Skin of body (tissue), 2 donors: ENCODE measurements around the gene PDE4D. TPM values are rescaled to one million over a fixed set of nuclear protein-coding genes. Genes with fewer than 3 reads are reported as not detected.
"Not testable (repeated sequence)": the region's sequence is repeated elsewhere in the genome, so short reads cannot be mapped to it uniquely, and the experiment has no call there.

Experiments used
- DNase-seq: peaks from one replicate; lab custom pipeline; 2025; lab: John Stamatoyannopoulos, UW
- total RNA-seq: library from RNA; depleted of rRNA; stranded (reverse); fragments of >200 nt; gene quantifications from one replicate; pipeline ENCODE4 v1.2.3, GENCODE V29; 2014

Gene PDE4D
- total RNA-seq, 1 donor from 2014 or later, result 39.7 TPM

DNA sequence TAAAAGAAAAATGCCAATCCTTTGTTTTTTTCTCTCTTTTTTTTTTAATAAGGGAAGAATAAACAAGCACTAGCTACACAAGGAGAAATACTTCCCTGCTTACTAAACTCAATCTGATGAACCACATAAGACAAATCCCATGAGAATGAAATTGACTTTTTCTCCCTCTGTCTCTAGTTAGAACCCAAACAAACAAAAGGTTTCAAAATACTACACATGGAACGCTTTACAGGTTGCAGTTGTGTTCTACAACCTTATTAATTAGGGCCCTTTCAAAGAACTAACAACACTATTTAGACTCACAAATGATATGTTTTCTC, 124.5 kb downstream of the PDE4D start:
- no peak for DNase-seq

DNA sequence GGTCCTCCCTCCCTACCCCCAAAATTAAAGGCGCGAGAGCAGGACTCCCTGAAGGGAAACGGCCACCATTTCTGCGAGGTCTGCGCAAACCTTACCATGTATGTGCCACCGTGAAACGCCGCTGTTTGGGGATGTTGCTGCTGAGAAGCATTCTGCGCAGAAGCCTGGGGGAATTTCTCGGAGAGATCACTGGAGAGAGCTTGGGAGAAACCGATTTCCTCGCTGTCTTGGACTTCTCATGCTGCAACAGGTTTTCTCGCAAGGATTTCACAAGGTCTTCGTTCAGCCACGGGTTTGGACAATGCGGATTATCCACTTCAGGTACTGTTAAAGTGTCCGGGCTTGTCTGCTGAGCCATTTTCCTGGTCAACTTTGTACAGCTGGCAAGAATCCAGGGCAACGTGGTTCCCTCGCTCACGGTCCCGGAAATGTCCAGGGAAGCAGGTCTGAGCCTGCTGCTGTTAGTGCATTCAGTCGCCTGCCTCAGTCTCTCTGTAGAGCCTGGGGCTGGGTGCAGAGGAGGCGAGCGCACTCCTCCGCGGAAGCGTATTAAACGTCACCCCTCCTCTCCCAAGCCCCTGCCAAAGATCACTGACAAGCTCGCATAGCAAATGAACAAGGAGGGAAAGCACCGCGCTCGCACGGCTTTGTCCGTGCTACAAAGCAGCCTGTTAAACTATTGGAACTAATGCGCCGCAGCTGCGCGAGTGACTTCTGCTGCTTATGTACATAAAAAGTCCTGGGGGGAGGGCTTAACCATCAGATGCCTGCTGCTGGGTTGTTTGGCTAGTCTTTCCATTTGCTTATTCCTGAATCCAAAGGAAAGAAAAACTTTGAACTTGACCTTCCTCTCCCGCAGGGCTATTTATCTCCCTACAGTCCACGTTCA, 125.1 kb downstream of the PDE4D start:
- peak; percentile 81 for DNase-seq

DNA sequence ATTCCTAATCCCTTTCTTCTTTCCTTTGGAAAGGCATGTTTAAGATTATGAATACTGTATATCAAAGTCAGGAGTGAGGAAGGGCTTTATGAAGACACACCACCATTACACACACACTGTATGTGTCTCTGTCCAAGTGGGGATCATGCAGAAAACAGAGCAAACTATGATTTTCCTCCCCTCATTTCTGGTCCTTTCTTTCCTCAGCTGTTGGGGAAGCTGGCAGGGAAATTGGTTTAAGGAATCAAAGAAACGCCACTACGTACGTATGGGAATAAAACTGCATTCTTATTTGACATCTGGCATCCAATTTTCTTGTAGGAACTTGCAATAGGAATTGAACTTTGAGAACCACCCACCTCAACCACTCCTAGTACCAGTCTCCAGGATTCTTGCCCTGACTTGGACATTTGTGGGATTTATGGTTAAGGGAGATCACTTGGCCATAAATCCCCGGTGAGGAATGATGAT, 125.8 kb downstream of the PDE4D start:
- DNase-seq, result no peak

DNA sequence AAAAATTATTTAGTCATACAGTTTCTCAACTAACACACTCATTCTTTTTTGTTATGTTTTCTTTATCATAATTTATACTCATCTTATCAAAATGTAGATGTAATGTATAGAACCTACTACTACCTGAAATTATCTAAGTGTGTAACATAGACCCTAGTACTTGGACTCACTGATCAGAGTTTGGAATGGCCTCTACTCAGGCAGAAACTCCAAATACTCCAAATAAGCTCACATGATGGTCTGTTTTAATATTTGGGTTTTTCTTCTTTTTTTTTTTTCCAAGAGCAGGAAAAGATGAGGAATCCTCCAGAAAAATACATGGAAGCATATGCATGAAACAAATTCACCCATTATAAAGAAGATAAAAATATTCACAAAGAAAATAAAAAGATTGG, 126.3 kb downstream of the PDE4D start:
- DNase-seq, result no peak

DNA sequence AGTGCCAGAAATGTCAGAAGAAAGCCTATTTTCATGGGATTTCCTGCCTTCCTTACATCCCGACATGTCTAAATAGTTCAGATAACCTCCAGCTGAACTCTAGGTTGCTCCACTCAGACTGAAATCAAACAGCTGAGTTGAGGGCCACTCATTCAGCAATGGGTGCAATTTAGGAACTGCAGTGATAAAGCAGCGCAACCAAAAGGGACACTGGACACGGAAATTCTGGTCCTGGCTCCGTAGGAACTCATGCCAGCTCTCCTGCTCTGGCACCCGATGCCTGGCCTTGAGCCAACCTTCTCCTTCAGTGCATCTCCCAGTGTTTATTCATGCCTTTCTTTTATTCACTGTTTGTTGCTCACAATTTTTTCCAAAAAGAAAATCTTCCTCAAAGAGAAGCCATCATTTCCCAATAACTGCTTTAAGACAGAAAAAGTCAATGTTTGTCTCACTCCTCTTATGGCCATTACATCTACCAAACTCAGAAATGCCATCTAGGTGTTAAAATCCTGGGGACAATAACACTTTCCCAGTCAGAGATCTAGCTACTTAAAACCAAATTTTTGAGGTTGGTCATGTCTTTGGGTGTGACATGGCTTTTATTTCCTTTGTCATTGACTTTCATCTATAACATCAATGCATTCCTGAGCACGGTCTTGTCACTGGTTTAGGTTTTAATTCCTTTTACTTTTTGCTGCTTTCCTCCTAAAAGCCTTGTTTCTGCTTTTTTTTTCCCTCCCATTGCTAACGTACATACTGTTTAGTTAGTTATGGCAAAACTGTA, 126.9 kb downstream of the PDE4D start:
- DNase-seq, result no peak

DNA sequence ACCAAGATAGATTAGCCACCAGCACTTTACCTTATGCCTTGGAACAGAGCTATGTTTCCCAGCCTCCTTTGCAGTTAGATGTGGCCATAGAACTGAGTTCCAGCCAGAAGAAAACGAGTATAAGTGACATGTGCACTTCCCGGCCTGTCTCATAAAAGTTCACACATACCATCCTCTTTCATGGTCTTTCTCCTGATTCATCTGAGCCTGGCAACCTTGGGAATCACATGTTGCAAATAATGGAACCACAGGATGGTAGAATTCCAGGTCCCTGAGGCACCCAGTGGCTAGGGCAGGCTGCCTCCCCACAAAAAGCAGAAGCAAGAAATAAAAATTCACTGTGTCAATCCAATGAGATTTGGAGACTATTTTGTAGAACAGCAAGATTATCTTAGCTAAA, 128.1 kb downstream of the PDE4D start:
- no peak for DNase-seq

DNA sequence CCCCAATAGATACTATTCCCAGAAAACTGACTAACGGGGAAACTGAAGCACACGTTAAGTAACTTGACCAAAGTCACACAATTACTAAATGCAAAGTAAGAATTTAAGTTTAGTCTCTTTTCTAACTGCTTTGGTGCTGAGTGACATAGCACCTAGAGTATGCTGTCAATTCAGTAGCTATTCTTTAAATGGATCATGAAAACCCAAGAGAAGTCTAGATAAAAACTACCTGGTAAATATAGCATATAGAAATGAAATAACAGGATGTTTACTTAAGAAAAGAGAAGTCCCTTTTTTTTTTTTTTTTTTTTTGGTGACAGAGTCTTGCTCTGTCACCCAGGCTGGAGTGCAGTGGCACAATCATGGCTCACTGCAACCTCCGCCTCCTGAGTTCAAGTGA, 129.2 kb downstream of the PDE4D start:
- DNase-seq, result no peak

DNA sequence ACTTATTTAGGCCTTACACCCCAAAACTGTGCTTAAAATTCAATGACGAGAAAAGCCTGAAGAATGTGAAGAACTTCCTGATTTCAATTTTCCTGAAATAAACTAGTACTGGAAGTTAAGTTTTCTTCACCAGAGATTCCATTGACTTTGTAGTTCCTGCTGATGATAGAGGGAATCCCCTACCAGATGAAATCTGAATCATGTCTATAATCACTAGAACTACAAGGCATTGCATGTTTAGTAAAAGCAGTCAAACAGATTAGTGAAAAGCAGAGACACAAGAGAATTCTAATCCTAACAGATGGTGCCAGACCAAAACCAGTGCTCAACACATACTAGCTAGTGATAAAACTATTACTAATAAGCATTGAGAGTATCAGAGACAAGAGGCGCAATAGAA, 130.0 kb downstream of the PDE4D start:
- DNase-seq, result no peak

DNA sequence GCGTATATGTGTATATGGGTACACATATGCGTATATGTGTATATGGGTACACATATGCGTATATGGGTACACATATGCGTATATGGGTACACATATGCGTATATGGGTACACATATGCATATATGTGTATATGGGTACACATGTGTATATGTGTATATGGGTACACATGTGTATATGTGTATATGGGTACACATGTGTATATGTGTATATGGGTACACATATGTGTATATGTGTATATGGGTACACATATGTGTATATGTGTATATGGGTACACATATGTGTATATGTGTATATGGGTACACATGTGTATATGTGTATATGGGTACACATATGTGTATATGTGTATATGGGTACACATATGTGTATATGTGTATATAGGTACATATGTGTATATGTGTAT, 131.3 kb downstream of the PDE4D start:
- DNase-seq, result not testable (repeated sequence)

DNA sequence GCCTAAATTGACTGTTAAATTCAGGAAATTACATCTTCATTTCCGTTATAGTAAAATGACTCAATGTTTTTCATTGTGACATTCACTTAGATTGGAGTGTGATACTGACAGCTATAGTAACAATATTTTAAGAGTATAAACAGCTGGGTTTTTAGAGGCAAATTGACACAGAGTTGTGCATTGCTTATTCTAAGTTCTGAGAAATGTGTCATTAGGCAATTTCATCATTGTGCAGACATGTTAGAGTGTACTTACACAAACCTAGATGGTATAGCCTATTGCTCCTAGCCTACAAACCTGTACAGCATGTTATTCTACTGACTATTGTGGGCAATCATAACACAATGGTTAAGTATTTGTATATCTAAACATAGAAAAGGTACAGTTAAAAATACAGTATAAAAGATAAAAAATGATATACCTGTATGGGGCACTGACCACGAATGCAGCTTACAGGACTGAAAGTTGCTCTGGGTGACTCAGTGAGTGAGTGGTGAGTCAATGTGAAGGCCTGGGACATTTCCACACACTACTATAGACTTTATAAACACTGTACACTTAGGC, 132.7 kb downstream of the PDE4D start:
- no peak for DNase-seq

DNA sequence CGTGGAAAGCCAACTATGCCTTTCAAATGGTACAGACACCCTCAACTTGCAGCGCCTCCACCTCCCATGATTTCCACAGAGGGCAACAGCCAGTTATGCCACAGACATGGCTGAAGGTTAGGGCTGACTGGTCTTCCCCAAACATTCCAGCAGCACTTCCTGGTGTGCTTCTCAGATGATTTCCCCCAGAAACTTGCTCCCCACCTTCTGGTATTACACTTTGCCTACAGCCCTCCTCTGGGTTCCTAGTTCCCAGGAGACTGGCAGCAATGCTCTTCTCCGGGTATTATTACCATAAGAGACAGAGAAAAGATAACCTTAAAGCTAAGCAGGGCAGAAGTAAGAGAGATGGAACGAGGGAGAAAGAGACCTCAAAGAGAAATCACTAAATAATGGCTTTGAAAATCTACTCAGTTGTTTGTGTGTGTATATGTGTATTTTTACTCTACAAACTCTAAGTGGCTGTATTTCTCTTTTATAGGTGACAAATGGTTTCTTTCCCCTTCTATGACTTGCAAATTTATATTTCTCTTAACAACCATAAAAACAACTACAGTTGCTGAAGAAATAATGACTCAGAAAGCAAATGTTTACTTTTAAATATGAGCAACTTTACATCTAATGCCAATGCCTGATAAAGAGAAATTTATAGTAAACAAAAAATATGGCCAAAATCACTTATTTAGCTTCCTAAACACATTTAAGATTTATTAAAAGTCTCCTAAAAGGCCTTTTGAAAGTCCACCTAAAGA, 133.8 kb downstream of the PDE4D start:
- DNase-seq, result no peak

DNA sequence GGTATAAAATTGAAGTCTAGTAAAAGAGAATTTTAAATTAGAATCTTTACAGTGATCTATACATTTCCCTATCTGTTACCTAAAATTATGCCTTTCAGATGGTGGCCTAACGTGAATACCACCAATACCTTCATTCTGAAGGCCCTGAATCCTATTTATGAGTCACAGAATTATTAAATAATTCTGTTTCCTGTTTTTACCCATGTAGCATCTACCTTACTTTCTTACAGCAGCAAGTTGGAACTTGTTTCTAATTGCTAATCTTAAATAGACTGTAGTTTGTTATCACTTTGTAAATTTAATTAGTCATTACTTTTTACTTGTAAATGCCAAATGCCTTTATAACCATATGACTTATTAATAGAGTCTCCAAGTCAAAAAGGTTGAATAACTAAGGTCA, 135.0 kb downstream of the PDE4D start:
- no peak for DNase-seq

DNA sequence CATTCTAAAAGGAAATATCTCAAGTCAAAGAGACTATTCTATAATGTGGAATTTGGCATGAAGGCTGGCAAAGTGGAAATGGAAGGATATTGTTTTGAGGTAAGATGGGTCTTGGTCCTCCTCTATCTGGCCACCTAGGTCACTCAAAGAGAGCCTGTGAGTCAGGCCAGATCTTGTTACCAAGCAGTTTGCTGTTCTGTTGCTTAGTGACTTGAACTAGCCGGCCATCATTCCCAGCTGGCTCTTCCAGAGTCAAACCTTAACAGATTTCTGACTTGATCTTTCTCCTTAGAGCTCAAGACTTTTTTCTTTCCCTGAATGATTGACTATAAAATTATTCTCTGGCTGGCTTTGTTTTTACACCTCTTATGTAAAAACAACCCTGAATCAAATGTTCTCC, 136.1 kb downstream of the PDE4D start:
- no peak for DNase-seq

DNA sequence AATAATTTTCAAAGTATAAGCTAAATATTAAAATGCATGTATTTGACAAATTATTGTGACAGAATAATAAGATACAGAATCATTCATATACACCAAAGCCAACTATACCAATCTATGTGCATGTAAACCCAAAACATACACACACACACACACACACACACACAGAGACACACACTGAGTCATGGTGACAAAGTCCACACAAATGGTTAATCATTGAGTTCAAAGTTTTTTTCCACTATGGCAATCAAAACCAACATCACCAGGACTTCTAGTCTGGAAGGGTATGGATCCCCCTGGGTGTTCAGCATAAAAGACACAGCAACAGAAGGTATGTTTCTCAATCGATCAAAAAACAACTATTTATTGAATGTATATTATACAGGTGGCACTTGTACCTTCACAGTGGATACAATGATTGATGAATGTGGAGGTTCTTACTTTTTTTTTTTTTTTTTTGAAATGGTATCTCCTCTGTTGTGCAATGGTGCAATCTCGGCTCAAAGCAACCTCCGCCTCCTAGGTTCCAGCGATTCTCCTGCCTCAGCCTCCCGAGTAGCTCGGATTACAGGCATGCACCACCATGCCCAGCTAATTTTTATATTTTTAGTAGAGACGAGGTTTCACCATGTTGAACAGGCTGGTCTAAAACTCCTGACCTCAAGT, 137.0 kb downstream of the PDE4D start:
- DNase-seq, result no peak

DNA sequence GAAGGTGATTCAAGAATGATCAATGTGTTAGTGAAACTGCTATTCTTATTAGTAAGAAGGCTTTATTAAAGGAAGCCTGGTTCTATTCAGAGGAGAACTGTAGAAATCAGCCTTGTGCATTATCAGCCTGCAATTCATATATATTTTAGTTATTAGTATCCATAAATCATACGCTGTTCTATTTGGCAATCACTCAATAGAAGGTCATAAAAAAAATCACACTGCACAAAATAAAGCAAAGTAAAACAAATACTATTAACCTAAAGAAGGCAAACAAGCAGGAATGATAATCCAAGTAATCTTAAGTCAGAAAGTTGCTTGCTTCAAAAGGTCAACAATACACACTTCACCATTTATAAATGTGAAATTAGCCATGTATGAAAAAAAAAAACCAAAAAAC, 138.1 kb downstream of the PDE4D start:
- no peak for DNase-seq

DNA sequence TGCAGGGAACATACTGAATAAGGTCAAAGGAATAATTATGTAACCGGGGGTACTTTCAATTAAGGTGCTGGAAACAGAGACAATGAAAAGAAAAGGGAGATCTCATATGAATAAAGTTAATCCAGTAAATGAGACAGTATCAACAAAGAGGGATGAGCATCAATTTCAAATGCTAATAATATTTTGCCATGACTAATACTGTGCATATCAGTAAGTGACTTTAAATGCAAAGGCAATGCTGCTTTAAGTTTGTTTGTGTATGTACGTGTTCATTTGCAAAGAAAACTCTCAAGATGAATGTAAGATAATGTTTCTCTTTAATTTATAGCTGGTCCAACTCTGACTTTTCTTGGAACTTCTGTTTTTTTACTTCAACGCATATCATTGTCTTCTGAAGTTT, 139.9 kb downstream of the PDE4D start:
- DNase-seq, result no peak

DNA sequence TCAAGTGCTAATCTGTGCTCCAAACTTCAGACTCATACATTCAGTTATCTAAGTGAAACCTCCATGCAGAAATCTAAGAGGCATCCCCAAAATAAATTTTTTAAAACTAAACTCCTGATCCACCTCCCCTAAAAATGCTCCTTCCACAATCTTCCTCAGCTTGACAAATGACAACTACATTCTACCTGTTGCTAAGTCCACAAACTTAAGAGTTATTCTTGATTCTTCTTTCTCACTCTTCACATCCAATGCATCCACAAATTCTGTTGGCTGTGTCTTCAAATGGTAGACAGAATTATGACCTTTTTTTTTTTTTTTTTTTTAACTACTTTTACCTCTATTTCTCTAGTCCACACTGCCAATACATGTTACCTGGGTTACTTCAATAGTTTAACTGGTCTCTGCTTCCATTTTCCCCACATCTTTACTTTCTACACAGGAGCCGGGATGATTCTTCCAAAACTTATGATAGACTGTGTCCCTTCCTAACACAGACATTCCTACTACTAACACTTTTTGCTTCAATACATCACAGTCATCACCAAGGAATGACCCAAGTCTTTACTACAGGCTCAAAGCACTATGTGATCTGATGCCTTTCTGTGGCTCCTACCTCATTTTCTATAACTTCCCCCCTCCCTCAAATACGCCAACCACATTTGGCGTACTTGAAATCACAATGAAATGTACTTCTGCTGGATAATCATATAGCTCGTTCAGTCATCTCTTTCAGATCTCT, 143.6 kb downstream of the PDE4D start:
- no peak for DNase-seq

DNA sequence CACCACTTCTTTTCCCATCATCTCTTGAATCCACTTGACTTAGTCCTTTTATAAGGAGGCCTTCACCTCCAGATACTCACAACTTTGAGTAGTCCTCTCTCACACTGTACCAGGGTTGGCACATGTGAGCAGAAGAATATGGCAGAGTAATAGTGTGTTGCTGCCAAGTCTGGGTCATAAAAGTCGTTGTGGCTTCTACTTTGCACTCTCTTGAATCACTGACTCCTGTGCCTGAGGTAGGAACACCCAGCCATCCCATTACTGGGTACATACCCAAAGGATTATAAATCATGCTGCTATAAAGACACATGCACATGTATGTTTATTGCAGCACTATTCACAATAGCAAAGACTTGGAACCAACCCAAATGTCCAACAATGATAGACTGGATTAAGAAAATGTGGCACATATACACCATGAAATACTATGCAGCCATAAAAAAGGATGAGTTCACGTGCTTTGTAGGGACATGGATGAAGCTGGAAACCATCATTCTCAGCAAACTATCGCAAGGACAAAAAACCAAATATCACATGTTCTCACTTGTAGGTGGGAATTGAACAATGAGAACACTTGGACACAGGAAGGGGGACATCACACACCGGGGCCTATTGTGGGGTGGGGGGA, 145.4 kb downstream of the PDE4D start:
- DNase-seq, result not testable (repeated sequence)

DNA sequence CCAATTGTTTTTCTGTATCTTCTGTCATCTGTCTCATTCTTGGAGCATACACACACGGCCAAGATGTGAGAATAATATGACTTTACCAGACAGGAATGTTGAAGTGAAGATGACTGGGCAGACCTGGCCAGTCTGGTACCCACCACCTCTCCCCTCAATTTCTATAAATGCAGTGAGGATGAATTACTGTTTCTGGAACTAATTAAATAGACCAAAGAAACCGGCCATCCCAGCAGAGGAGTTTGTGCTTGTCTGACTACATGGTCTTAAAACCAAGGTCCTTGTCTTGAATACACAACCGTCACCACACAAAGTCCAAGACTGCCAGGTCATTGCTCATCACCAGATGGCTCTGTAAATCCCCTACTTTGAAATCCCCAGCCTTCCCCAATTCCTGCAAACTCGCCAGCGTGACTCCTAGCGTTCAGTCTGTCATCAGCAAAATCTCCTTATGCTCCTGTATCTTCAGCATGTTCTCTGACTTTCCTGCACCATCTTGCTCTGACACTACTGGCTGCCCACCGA, 147.2 kb downstream of the PDE4D start:
- DNase-seq, result no peak

DNA sequence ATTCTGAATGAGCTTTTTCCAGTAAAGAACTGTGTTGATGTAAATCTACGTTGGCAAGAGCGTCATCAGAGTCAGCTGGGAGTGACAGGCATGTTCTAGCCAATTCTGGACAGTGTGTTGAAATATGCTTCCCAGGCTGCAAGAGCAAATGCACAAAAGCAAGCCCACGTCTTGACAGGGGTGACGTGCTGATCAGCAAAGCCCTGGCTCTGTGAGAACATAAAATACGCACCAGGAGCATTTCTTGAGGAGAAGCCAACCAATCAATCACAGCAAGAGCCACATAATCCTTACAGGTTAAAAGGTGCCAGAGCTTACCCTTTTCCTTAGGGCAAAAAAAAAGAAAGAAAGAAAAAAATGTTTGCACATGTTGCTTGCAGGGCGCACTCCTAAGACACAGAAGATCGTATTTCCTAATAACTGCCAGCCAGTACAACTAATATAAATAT, 148.1 kb downstream of the PDE4D start:
- peak; percentile 66 for DNase-seq
